HepG2 (cell line): ENCODE measurements around the gene FTCD. TPM values are rescaled to one million over a fixed set of nuclear protein-coding genes. Genes with fewer than 3 reads are reported as not detected.

Experiments
- ATAC-seq: fragments of 200-7000 bp; cut with Tn5 transposase; 3 replicates; pipeline ENCODE4 v1.9.1; 2020; ENCODE audit warnings: mild to moderate bottlenecking, moderate library complexity
- BruUV-seq: library from RNA; stranded (reverse); fragments of 400-500 nt; replicated peaks from 2 replicates; lab custom pipeline; 2021; lab: Mats Ljungman, UMichigan
- CTCF ChIA-PET: fragments of 300-600 bp; formaldehyde crosslinking; extraction: SDS; loops from one replicate; lab custom pipeline; 2021; ENCODE audit warnings: low total read pairs, inconsistent platforms, low intra/inter-chr PET ratio; lab: Yijun Ruan, JAX
- POLR2A ChIA-PET: fragments of 350-600 bp; sonication (Branson Sonifier 250); formaldehyde crosslinking; loops from one replicate; lab custom pipeline; 2020; ENCODE audit warnings: antibody characterized with exemption, inconsistent platforms; lab: Yijun Ruan, JAX
- DNase-seq: peaks from one replicate; pipeline ENCODE4 v3.0.0-alpha.2; 2015; ENCODE audit warnings: low spot score
- FAIRE-seq: peaks from 3 replicates; lab custom pipeline; 2011; peaks lifted over from hg19 to GRCh38; lab: Jason Lieb, UNC
- H2AFZ ChIP-seq: one replicate; pipeline ENCODE4 v1.6.1; 2011; ENCODE audit warnings: low read length, inconsistent platforms
- H3K27ac ChIP-seq: fragments of 300-600 bp; 3 replicates; pipeline ENCODE4 v1.8.0; 2011; ENCODE audit warnings: mixed run types, mild to moderate bottlenecking, mixed read lengths, low read length, inconsistent platforms; ENCODE audit not compliant: insufficient read depth; ENCODE audit errors: extremely low read length
- H3K27me3 ChIP-seq, 2 experiments: fragments of 200-600 bp in 1 of 2; 2 replicates in 1 of 2; 3 replicates in 1 of 2; pipeline versions ENCODE4 v1.6.0 to v1.8.0; 2011; ENCODE audit warnings: low read length in 2 of 2, mild to moderate bottlenecking in 2 of 2, moderate library complexity in 2 of 2, inconsistent platforms in 1 of 2; ENCODE audit not compliant: insufficient read depth in 2 of 2, control insufficient read depth in 1 of 2
- H3K36me3 ChIP-seq, 2 experiments: fragments of 200-600 bp in 1 of 2; replicated peaks in 1 of 2; 2 replicates in 1 of 2; 3 replicates in 1 of 2; pipeline versions ENCODE4 v1.5.1 to v1.8.0; 2011; ENCODE audit warnings: low read length in 2 of 2, inconsistent platforms in 1 of 2; ENCODE audit not compliant: insufficient read depth in 2 of 2, control insufficient read depth in 1 of 2
- H3K4me1 ChIP-seq: 2 replicates; pipeline ENCODE4 v1.5.1; 2012; ENCODE audit warnings: low read length, inconsistent platforms; ENCODE audit not compliant: insufficient read depth
- H3K4me2 ChIP-seq: 2 replicates; pipeline ENCODE4 v1.6.0; 2011; ENCODE audit warnings: low read depth, low read length, inconsistent platforms
- H3K4me3 ChIP-seq, 3 experiments: fragments of 200-600 bp in 1 of 3; sonication (generic), shearing (Covaris generic) in 1 of 3; replicated peaks in 1 of 3; 2 replicates each; pipeline ENCODE4 v1.5.1; 2011 to 2016; ENCODE audit warnings: low read length in 3 of 3, inconsistent platforms in 2 of 3, low read depth in 2 of 3, mild to moderate bottlenecking in 2 of 3, control low read depth in 1 of 3, mixed read lengths in 1 of 3; ENCODE audit not compliant: insufficient read depth in 1 of 3
- H3K79me2 ChIP-seq: one replicate; pipeline ENCODE4 v1.6.1; 2011; ENCODE audit warnings: low read length, inconsistent platforms; ENCODE audit not compliant: insufficient read depth
- H3K9ac ChIP-seq: 2 replicates; pipeline ENCODE4 v1.6.0; 2011; ENCODE audit warnings: mild to moderate bottlenecking, low read depth, low read length, inconsistent platforms; ENCODE audit not compliant: insufficient read depth
- H3K9me3 ChIP-seq: 2 replicates; pipeline ENCODE4 v1.5.1; 2012; ENCODE audit warnings: mild to moderate bottlenecking, low read length
- H4K20me1 ChIP-seq: 2 replicates; pipeline ENCODE4 v1.6.0; 2011; ENCODE audit warnings: inconsistent platforms, mild to moderate bottlenecking, low read length, moderate library complexity; ENCODE audit not compliant: insufficient read depth
- ATF4 ChIP-seq, 2 experiments: fragments of 450-650 bp in 1 of 2; sonication (generic) in 1 of 2; formaldehyde crosslinking; IDR thresholded peaks; 2 replicates each; pipeline versions ENCODE4 v1.5.0 to v1.8.0; 2020 to 2022; ENCODE audit warnings: mild to moderate bottlenecking in 1 of 2, missing genetic modification reagents in 1 of 2
- FOXJ3 ChIP-seq: sonication (generic); formaldehyde crosslinking; IDR thresholded peaks from 2 replicates; pipeline ENCODE4 v1.4.0; 2020; ENCODE audit warnings: missing genetic modification reagents, mild to moderate bottlenecking, borderline replicate concordance
- GABPA ChIP-seq, 2 experiments: IDR thresholded peaks; 2 replicates each; pipeline ENCODE4 v1.6.1; 2011 to 2016; ENCODE audit warnings: low read depth in 2 of 2, low read length in 1 of 2, missing biosample characterization in 1 of 2, missing genetic modification characterization in 1 of 2
- HNRNPK ChIP-seq: fragments of 200-400 bp; formaldehyde crosslinking; IDR thresholded peaks from 2 replicates; pipeline ENCODE4 v1.6.1; 2018; ENCODE audit warnings: low read length, low read depth, moderate library complexity, mild to moderate bottlenecking; ENCODE audit not compliant: poor library complexity, severe bottlenecking
- LBX2 ChIP-seq: sonication (generic); formaldehyde crosslinking; IDR thresholded peaks from 2 replicates; pipeline ENCODE4 v1.5.0; 2020; ENCODE audit warnings: missing genetic modification reagents, mild to moderate bottlenecking, borderline replicate concordance
- MNT ChIP-seq: fragments of 450-650 bp; IDR thresholded peaks from 2 replicates; pipeline ENCODE4 v1.6.1; 2016
- PAWR ChIP-seq: sonication (generic); formaldehyde crosslinking; IDR thresholded peaks from 2 replicates; pipeline ENCODE4 v1.4.0; 2020; ENCODE audit warnings: missing genetic modification reagents, mild to moderate bottlenecking, borderline replicate concordance
- RARA ChIP-seq: IDR thresholded peaks from 2 replicates; pipeline ENCODE4 v1.6.1; 2016; ENCODE audit warnings: missing genetic modification reagents, missing compliant biosample characterization
- SNRNP70 ChIP-seq: fragments of 200-400 bp; formaldehyde crosslinking; IDR thresholded peaks from 2 replicates; pipeline ENCODE4 v1.6.1; 2017; ENCODE audit warnings: mild to moderate bottlenecking, low read depth, low read length, moderate library complexity
- ZBTB33 ChIP-seq: sonication (generic); formaldehyde crosslinking; IDR thresholded peaks from 2 replicates; pipeline ENCODE4 v1.4.0; 2020; ENCODE audit warnings: missing genetic modification reagents
- WGBS: methylation state at CpG from one replicate; pipeline ENCODE4 v1.1.6; 2017; ENCODE audit warnings: low lambda C conversion rate; 5-methylcytosine and 5-hydroxymethylcytosine counted together
- in situ Hi-C: cut with HindIII; loops from 2 replicates; pipeline ENCODE4 v1.10.0; 2017; ENCODE audit warnings: low pct_unique_long_range_greater_than_20kb; ENCODE audit not compliant: extremely low pct_ligation_motif_present
- intact Hi-C: fragments of 100-400 bp; cut with micrococcal nuclease; formaldehyde crosslinking; loops from one replicate; pipeline ENCODE4 v1.10.0; 2022; ENCODE audit not compliant: unreplicated experiment
- polyA plus RNA-seq, 8 experiments: library from polyadenylated mRNA; depleted of rRNA in 3 of 8; stranded (reverse) in 7 of 8; unstranded in 1 of 8; fragments of >200 nt; fragmentation: Illumina TruSeq in 4 of 8; extraction: Trizol in 4 of 8; gene quantifications; 2 replicates each; pipeline versions ENCODE4 v1.2.1 to v1.2.3, GENCODE V29; 2011 to 2016; ENCODE audit warnings: low read depth in 4 of 8, missing spikeins in 1 of 8, mixed read lengths in 1 of 8; ENCODE audit not compliant: insufficient read depth in 1 of 8
- total RNA-seq, 5 experiments: library from RNA; depleted of rRNA; stranded (reverse); fragments of >200 nt; fragmentation: Illumina TruSeq; extraction: Trizol; gene quantifications; 2 replicates each; pipeline ENCODE4 v1.2.3, GENCODE V29; 2016; ENCODE audit warnings: low read depth in 1 of 5

FTCD gene
- total and polyA plus RNA-seq, 2 of the 13 experiments (the other 11 are each of a cell fraction or from before 2014, with no cell fraction given), result 75.7 to 105 TPM

GRCh38 chr21:46160907-46161632, 5.7 kb upstream of the FTCD start:
- ChIA-PET CTCF (no interaction called here), POLR2A (no interaction called here)
- no peaks in the 10 kb centered on the region for H3K9me3 ChIP-seq
- H3K27me3 ChIP-seq, result no peaks in the 10 kb centered on the region
- no peak overlapping the region for H2AFZ ChIP-seq
- no peak overlapping the region for H3K27ac ChIP-seq
- no TSS peak for BruUV-seq
- no peak overlapping the region for H3K4me2 ChIP-seq
- H3K4me1 ChIP-seq, result peaks cover 20% of the 10 kb centered on the region
- ATAC-seq (no peak), FAIRE-seq (no peak), DNase-seq (no peak)
- no peak overlapping the region for H3K4me3 ChIP-seq
- 96% methylated on average over 50 of the region's 72 CpGs for WGBS
- in situ Hi-C loops, result no loop called here
- H3K79me2 ChIP-seq, result no peaks in the 10 kb centered on the region
- TF ChIP-seq HNRNPK, result peak; percentile 94
- TF ChIP-seq ZBTB33 (CRISPR knock-in tag), result peak; percentile 60; the same call in 1 of the 2 replicates
- no peak for TF ChIP-seq PAWR (CRISPR knock-in tag)
- H3K36me3 ChIP-seq, result no peaks in the 10 kb centered on the region
- intact Hi-C loops, result no loop called here
- no peaks in the 10 kb centered on the region for H4K20me1 ChIP-seq
- H3K9ac ChIP-seq, result no peak overlapping the region

- FAIRE-seq, result no peak
- Histone ChIP-seq H3K79me2 (no peaks in the 10 kb centered on the region), H2AFZ (no peak overlapping the region), H3K27me3 (no peaks in the 10 kb centered on the region), H3K36me3 (no peaks in the 10 kb centered on the region), H3K4me3 (no peak overlapping the region), H3K27ac (no peak overlapping the region), H3K9ac (no peak overlapping the region), H3K9me3 (no peaks in the 10 kb centered on the region), H3K4me1 (peaks cover 25% of the 10 kb centered on the region), H3K4me2 (no peak overlapping the region), H4K20me1 (no peaks in the 10 kb centered on the region)
- intact Hi-C loops (no loop called here), in situ Hi-C loops (no loop called here)
- ChIA-PET POLR2A (no interaction called here), CTCF (no interaction called here)
- DNase-seq, result no peak
- ATAC-seq, result no peak
- 97% methylated on average over 22 of the region's 22 CpGs for WGBS
- BruUV-seq, result no TSS peak
- no peak for TF ChIP-seq MNT
- TF ChIP-seq FOXJ3 (CRISPR knock-in tag), result no peak
- no peak for TF ChIP-seq LBX2 (CRISPR knock-in tag)
- TF ChIP-seq RARA, result no peak
- TF ChIP-seq GABPA (IDR thresholded peaks at IDR 0.05; ENCODE audit: low read depth, low read length), result no peak
- no peak for TF ChIP-seq GABPA (CRISPR knock-in tag; IDR thresholded peaks at IDR 0.05; ENCODE audit: low read depth)
- TF ChIP-seq ATF4 (CRISPR knock-in tag; IDR thresholded peaks at IDR 0.05), result no peak
- no peak for TF ChIP-seq SNRNP70
These were observed 5.2 kb upstream of the FTCD start for GRCh38 chr21:46160657-46160906.
